ENCODE measurements around the gene IGF2R.
"Not testable (repeated sequence)": the region's sequence is repeated elsewhere in the genome, so short reads cannot be mapped to it uniquely, and the experiment has no call there.

The IGF2R gene

GRCh38 chr6:159955945-159956361, 12.9 kb upstream of the IGF2R start:
- no peaks in the 10 kb centered on the region for H3K36me3 ChIP-seq (ENCODE audit: control insufficient read depth, insufficient read depth, low read length, severe bottlenecking)
- H3K9ac ChIP-seq (ENCODE audit: low read length): no peak overlapping the region
- no peak for DNase-seq (ENCODE audit: low read depth)
- no peaks in the 10 kb centered on the region for H3K27me3 ChIP-seq (replicated peaks; ENCODE audit: control insufficient read depth, insufficient read depth, low read length)
- H3K4me3 ChIP-seq (ENCODE audit: low read length): no peak overlapping the region
- no peaks in the 10 kb centered on the region for H3K9me3 ChIP-seq (ENCODE audit: control insufficient read depth, low read length)
- peaks cover 40% of the 10 kb centered on the region for H3K4me1 ChIP-seq (ENCODE audit: control insufficient read depth, insufficient read depth, low read length)

GRCh38 chr6:159957071-159957673, 11.7 kb upstream of the IGF2R start:
- no peak overlapping the region for H3K4me3 ChIP-seq (ENCODE audit: low read length)
- DNase-seq (ENCODE audit: low read depth): no peak
- no peak overlapping the region for H3K9ac ChIP-seq (ENCODE audit: low read length)
- H3K36me3 ChIP-seq (ENCODE audit: control insufficient read depth, insufficient read depth, low read length, severe bottlenecking): no peaks in the 10 kb centered on the region
- H3K9me3 ChIP-seq (ENCODE audit: control insufficient read depth, low read length): no peaks in the 10 kb centered on the region
- H3K4me1 ChIP-seq (ENCODE audit: control insufficient read depth, insufficient read depth, low read length): peaks cover 32% of the 10 kb centered on the region
- H3K27me3 ChIP-seq (replicated peaks; ENCODE audit: control insufficient read depth, insufficient read depth, low read length): no peaks in the 10 kb centered on the region

GRCh38 chr6:159959165-159959975, 9.5 kb upstream of the IGF2R start:
- DNase-seq (ENCODE audit: low read depth): no peak
- no peaks in the 10 kb centered on the region for H3K36me3 ChIP-seq (ENCODE audit: control insufficient read depth, insufficient read depth, low read length, severe bottlenecking)
- peaks cover 14% of the 10 kb centered on the region for H3K4me1 ChIP-seq (ENCODE audit: control insufficient read depth, insufficient read depth, low read length)
- peak overlapping the region; percentile 11 for H3K9ac ChIP-seq (ENCODE audit: low read length)
- H3K4me3 ChIP-seq (ENCODE audit: low read length): peak overlapping the region; percentile 9
- H3K9me3 ChIP-seq (ENCODE audit: control insufficient read depth, low read length): no peaks in the 10 kb centered on the region
- no peaks in the 10 kb centered on the region for H3K27me3 ChIP-seq (replicated peaks; ENCODE audit: control insufficient read depth, insufficient read depth, low read length)

- H3K9me3 ChIP-seq (ENCODE audit: control insufficient read depth, low read length): no peaks in the 10 kb centered on the region
- H3K36me3 ChIP-seq (ENCODE audit: control insufficient read depth, insufficient read depth, low read length, severe bottlenecking): no peaks in the 10 kb centered on the region
- DNase-seq (ENCODE audit: low read depth): peak; percentile 46
These were observed 8.9 kb upstream of the IGF2R start for GRCh38 chr6:159959976-159960384.

GRCh38 chr6:159960485-159960884, 8.4 kb upstream of the IGF2R start:
- H3K36me3 ChIP-seq (ENCODE audit: control insufficient read depth, insufficient read depth, low read length, severe bottlenecking): no peaks in the 10 kb centered on the region
- no peak overlapping the region for H3K9ac ChIP-seq (ENCODE audit: low read length)
- DNase-seq (ENCODE audit: low read depth): no peak

More at GRCh38 chr6:159959976-159960384, 8.9 kb upstream of the IGF2R start:
- no peaks in the 10 kb centered on the region for H3K27me3 ChIP-seq (replicated peaks; ENCODE audit: control insufficient read depth, insufficient read depth, low read length)
- peaks cover 14% of the 10 kb centered on the region for H3K4me1 ChIP-seq (ENCODE audit: control insufficient read depth, insufficient read depth, low read length)
- peak overlapping the region; percentile 11 for H3K9ac ChIP-seq (ENCODE audit: low read length)
- peak overlapping the region; percentile 9 for H3K4me3 ChIP-seq (ENCODE audit: low read length)

GRCh38 chr6:159961528-159961927, 7.4 kb upstream of the IGF2R start:
- no peak overlapping the region for H3K9ac ChIP-seq (ENCODE audit: low read length)
- DNase-seq (ENCODE audit: low read depth): no peak
- peaks cover 14% of the 10 kb centered on the region for H3K4me1 ChIP-seq (ENCODE audit: control insufficient read depth, insufficient read depth, low read length)
- no peaks in the 10 kb centered on the region for H3K36me3 ChIP-seq (ENCODE audit: control insufficient read depth, insufficient read depth, low read length, severe bottlenecking)
- no peaks in the 10 kb centered on the region for H3K9me3 ChIP-seq (ENCODE audit: control insufficient read depth, low read length)
- no peak overlapping the region for H3K4me3 ChIP-seq (ENCODE audit: low read length)
- H3K27me3 ChIP-seq (replicated peaks; ENCODE audit: control insufficient read depth, insufficient read depth, low read length): no peaks in the 10 kb centered on the region

More at GRCh38 chr6:159960485-159960884, 8.4 kb upstream of the IGF2R start:
- peaks cover 14% of the 10 kb centered on the region for H3K4me1 ChIP-seq (ENCODE audit: control insufficient read depth, insufficient read depth, low read length)
- H3K27me3 ChIP-seq (replicated peaks; ENCODE audit: control insufficient read depth, insufficient read depth, low read length): no peaks in the 10 kb centered on the region
- no peaks in the 10 kb centered on the region for H3K9me3 ChIP-seq (ENCODE audit: control insufficient read depth, low read length)
- H3K4me3 ChIP-seq (ENCODE audit: low read length): peak overlapping the region; percentile 9

GRCh38 chr6:159963111-159963510, 5.8 kb upstream of the IGF2R start:
- Histone ChIP-seq H3K9ac (ENCODE audit: low read length) (no peak overlapping the region), H3K4me1 (ENCODE audit: control insufficient read depth, insufficient read depth, low read length) (peaks cover 20% of the 10 kb centered on the region), H3K4me3 (ENCODE audit: low read length) (no peak overlapping the region), H3K36me3 (ENCODE audit: control insufficient read depth, insufficient read depth, low read length, severe bottlenecking) (no peaks in the 10 kb centered on the region), H3K9me3 (ENCODE audit: control insufficient read depth, low read length) (no peaks in the 10 kb centered on the region), H3K27me3 (replicated peaks; ENCODE audit: control insufficient read depth, insufficient read depth, low read length) (no peaks in the 10 kb centered on the region)
- no peak for DNase-seq (ENCODE audit: low read depth)

- Histone ChIP-seq H3K27me3 (replicated peaks; ENCODE audit: control insufficient read depth, insufficient read depth, low read length) (no peaks in the 10 kb centered on the region), H3K36me3 (ENCODE audit: control insufficient read depth, insufficient read depth, low read length, severe bottlenecking) (no peaks in the 10 kb centered on the region), H3K4me1 (ENCODE audit: control insufficient read depth, insufficient read depth, low read length) (peaks cover 25% of the 10 kb centered on the region), H3K4me3 (ENCODE audit: low read length) (no peak overlapping the region), H3K9ac (ENCODE audit: low read length) (no peak overlapping the region), H3K9me3 (ENCODE audit: control insufficient read depth, low read length) (no peaks in the 10 kb centered on the region)
- no peak for DNase-seq (ENCODE audit: low read depth)
These were observed 4.8 kb upstream of the IGF2R start for GRCh38 chr6:159964046-159964445.

GRCh38 chr6:159966339-159966738, 2.5 kb upstream of the IGF2R start:
- H3K4me1 ChIP-seq (ENCODE audit: control insufficient read depth, insufficient read depth, low read length): peaks cover 21% of the 10 kb centered on the region
- H3K4me3 ChIP-seq (ENCODE audit: low read length): no peak overlapping the region
- H3K36me3 ChIP-seq (ENCODE audit: control insufficient read depth, insufficient read depth, low read length, severe bottlenecking): no peaks in the 10 kb centered on the region
- H3K9ac ChIP-seq (ENCODE audit: low read length): no peak overlapping the region
- no peaks in the 10 kb centered on the region for H3K27me3 ChIP-seq (replicated peaks; ENCODE audit: control insufficient read depth, insufficient read depth, low read length)
- no peak for DNase-seq (ENCODE audit: low read depth)
- no peaks in the 10 kb centered on the region for H3K9me3 ChIP-seq (ENCODE audit: control insufficient read depth, low read length)

- no peaks in the 10 kb centered on the region for H3K36me3 ChIP-seq (ENCODE audit: control insufficient read depth, insufficient read depth, low read length, severe bottlenecking)
- peaks cover 21% of the 10 kb centered on the region for H3K4me1 ChIP-seq (ENCODE audit: control insufficient read depth, insufficient read depth, low read length)
- DNase-seq (ENCODE audit: low read depth): no peak
- H3K9ac ChIP-seq (ENCODE audit: low read length): no peak overlapping the region
- no peaks in the 10 kb centered on the region for H3K27me3 ChIP-seq (replicated peaks; ENCODE audit: control insufficient read depth, insufficient read depth, low read length)
- H3K4me3 ChIP-seq (ENCODE audit: low read length): no peak overlapping the region
- H3K9me3 ChIP-seq (ENCODE audit: control insufficient read depth, low read length): no peaks in the 10 kb centered on the region
These were observed 1.9 kb upstream of the IGF2R start for GRCh38 chr6:159966981-159967380.

- not testable (repeated sequence) for H3K27me3 ChIP-seq (replicated peaks; ENCODE audit: control insufficient read depth, insufficient read depth, low read length); H3K4me3 ChIP-seq (ENCODE audit: low read length); DNase-seq (ENCODE audit: low read depth); H3K9me3 ChIP-seq (ENCODE audit: control insufficient read depth, low read length); H3K9ac ChIP-seq (ENCODE audit: low read length); H3K36me3 ChIP-seq (ENCODE audit: control insufficient read depth, insufficient read depth, low read length, severe bottlenecking)
- peaks cover 21% of the 10 kb centered on the region for H3K4me1 ChIP-seq (ENCODE audit: control insufficient read depth, insufficient read depth, low read length)
These were observed 1.3 kb upstream of the IGF2R start for GRCh38 chr6:159967621-159968020.

Measured in adipocyte (in vitro differentiated cells).